ENCODE measurements around the gene PARM1.

Gene PARM1

GRCh38 chr4:74932832-74933561 lies at the start of gene PARM1:
PARM1 (plus strand) TSS chr4:74933116; CDS start chr4:74933328, 212 bp downstream.
- DNase-seq = peak; percentile 71

- DNase-seq = peak; percentile 50
Observed at GRCh38 chr4:74884266-74884665, 48.6 kb upstream of the PARM1 start.

- DNase-seq = peak; percentile 91
Observed at GRCh38 chr4:74886484-74886883, 46.4 kb upstream of the PARM1 start.

- DNase-seq = no peak
Observed at GRCh38 chr4:74890341-74890740, 42.6 kb upstream of the PARM1 start.

- no peak for DNase-seq
Observed at GRCh38 chr4:74891037-74891436, 41.9 kb upstream of the PARM1 start.

- DNase-seq = no peak
Observed at GRCh38 chr4:74893171-74893570, 39.7 kb upstream of the PARM1 start.

- no peak for DNase-seq
Observed at GRCh38 chr4:74896595-74896994, 36.3 kb upstream of the PARM1 start.

- no peak for DNase-seq
Observed at GRCh38 chr4:74897386-74897785, 35.5 kb upstream of the PARM1 start.

GRCh38 chr4:74900862-74901261 lies 32.1 kb upstream of the PARM1 start:
- no peak for DNase-seq

- DNase-seq = no peak
Observed at GRCh38 chr4:74904509-74905065, 28.3 kb upstream of the PARM1 start.

- no peak for DNase-seq
Observed at GRCh38 chr4:74906771-74907170, 26.1 kb upstream of the PARM1 start.

- no peak for DNase-seq
Observed at GRCh38 chr4:74919783-74920182, 13.1 kb upstream of the PARM1 start.

- DNase-seq = no peak
Observed at GRCh38 chr4:74920704-74921103, 12.2 kb upstream of the PARM1 start.

- DNase-seq = no peak
Observed at GRCh38 chr4:74921490-74921889, 11.4 kb upstream of the PARM1 start.

GRCh38 chr4:74926007-74926406 lies 6.9 kb upstream of the PARM1 start:
- no peak for DNase-seq

- DNase-seq = no peak
Observed at GRCh38 chr4:74930162-74930561, 2.8 kb upstream of the PARM1 start.

- no peak for DNase-seq
Observed at GRCh38 chr4:74931376-74931775, 1.5 kb upstream of the PARM1 start.

GRCh38 chr4:74932010-74932409 lies 906 bp upstream of the PARM1 start:
- no peak for DNase-seq

GRCh38 chr4:74933562-74934015 lies 673 bp downstream of the PARM1 start:
- no peak for DNase-seq

- peak; percentile 37 for DNase-seq
Observed at GRCh38 chr4:74934016-74934831, 1.3 kb downstream of the PARM1 start.

GRCh38 chr4:74934888-74935287 lies 2.0 kb downstream of the PARM1 start:
- no peak for DNase-seq

GRCh38 chr4:74941123-74941522 lies 8.2 kb downstream of the PARM1 start:
- no peak for DNase-seq

- DNase-seq = no peak
Observed at GRCh38 chr4:74942251-74942917, 9.5 kb downstream of the PARM1 start.
